A549 (cell line): ENCODE measurements around the gene UMODL1. TPM values are rescaled to one million over a fixed set of nuclear protein-coding genes. Genes with fewer than 3 reads are reported as not detected.

Source experiments
- ATAC-seq, 2 experiments: fragments of 200-7000 bp in 1 of 2; fragments of >200 bp in 1 of 2; cut with Nextera tagmentation in 1 of 2; cut with Tn5 transposase in 1 of 2; 3 replicates each; pipeline versions ENCODE4 v1.8.0 to v1.9.1; 2018 to 2020; ENCODE audit warnings: mild to moderate bottlenecking in 1 of 2, moderate library complexity in 1 of 2
- CTCF ChIA-PET: fragments of 300-600 bp; sonication (Branson Sonifier 250); formaldehyde crosslinking; extraction: SDS; loops from one replicate; lab custom pipeline; 2021; ENCODE audit warnings: antibody characterized with exemption, inconsistent platforms; lab: Yijun Ruan, JAX
- POLR2A ChIA-PET: fragments of 350-600 bp; formaldehyde crosslinking; extraction: SDS; loops from one replicate; lab custom pipeline; 2021; ENCODE audit warnings: antibody characterized with exemption, inconsistent platforms; lab: Yijun Ruan, JAX
- DNase-seq, 2 experiments: peaks; one replicate each; pipeline versions ENCODE4 v3.0.0 to v3.0.0-alpha.2; 2011 to 2016; ENCODE audit warnings: low read depth in 1 of 2, low spot score in 1 of 2
- FAIRE-seq: peaks from 2 replicates; lab custom pipeline; 2011; peaks lifted over from hg19 to GRCh38; lab: Jason Lieb, UNC
- H3K27ac ChIP-seq, 2 experiments: fragments of >200 bp; sonication (Bioruptor Twin); formaldehyde crosslinking; 3 replicates each; pipeline ENCODE4 v1.5.1; 2016 to 2017
- H3K4me1 ChIP-seq: fragments of >200 bp; sonication (Bioruptor Twin); formaldehyde crosslinking; 3 replicates; pipeline ENCODE4 v1.6.1; 2016
- H3K4me2 ChIP-seq: fragments of >200 bp; sonication (Bioruptor Twin); formaldehyde crosslinking; 3 replicates; pipeline ENCODE4 v1.6.1; 2016
- H3K4me3 ChIP-seq: fragments of >200 bp; sonication (Bioruptor Twin); formaldehyde crosslinking; 3 replicates; pipeline ENCODE4 v1.5.1; 2016
- H3K9me3 ChIP-seq: fragments of >200 bp; sonication (Bioruptor Twin); formaldehyde crosslinking; 3 replicates; pipeline ENCODE4 v1.6.1; 2016
- BHLHE40 ChIP-seq: IDR thresholded peaks from 2 replicates; pipeline ENCODE4 v1.6.1; 2012; ENCODE audit warnings: low read depth, low read length, inconsistent platforms
- CEBPB ChIP-seq, 2 experiments: fragments of >200 bp in 1 of 2; sonication (Bioruptor Twin) in 1 of 2; formaldehyde crosslinking in 1 of 2; IDR thresholded peaks; 2 replicates each; pipeline ENCODE4 v1.6.1; 2012 to 2016
- E2F6 ChIP-seq: IDR thresholded peaks from 2 replicates; pipeline ENCODE4 v1.6.1; 2012; ENCODE audit warnings: low read depth, borderline replicate concordance
- ESRRA ChIP-seq: fragments of 150-350 bp; IDR thresholded peaks from 2 replicates; pipeline ENCODE4 v1.6.1; 2014; ENCODE audit warnings: mild to moderate bottlenecking, low read length, borderline replicate concordance
- FOSL2 ChIP-seq, 2 experiments: fragments of 450-650 bp in 1 of 2; fragments of >200 bp in 1 of 2; sonication (Bioruptor Twin) in 1 of 2; formaldehyde crosslinking; IDR thresholded peaks; 2 replicates each; pipeline versions ENCODE4 v1.5.0 to v1.6.1; 2016 to 2020; ENCODE audit warnings: mild to moderate bottlenecking in 1 of 2, moderate library complexity in 1 of 2
- HEYL ChIP-seq: fragments of 250-450 bp; sonication (Bioruptor Pico); IDR thresholded peaks from 2 replicates; pipeline ENCODE4 v1.8.0; 2021; ENCODE audit warnings: mild to moderate bottlenecking, moderate library complexity
- HOXA7 ChIP-seq: fragments of 250-450 bp; sonication (Bioruptor Pico); IDR thresholded peaks from 2 replicates; pipeline ENCODE4 v1.5.0; 2020; ENCODE audit warnings: mild to moderate bottlenecking, moderate library complexity
- HOXB13 ChIP-seq: fragments of 250-450 bp; sonication (Bioruptor Pico); IDR thresholded peaks from 2 replicates; pipeline ENCODE4 v1.5.0; 2020; ENCODE audit warnings: low read depth, mild to moderate bottlenecking, moderate library complexity
- JUN ChIP-seq, 2 experiments: fragments of >200 bp; sonication (Bioruptor Twin); formaldehyde crosslinking; IDR thresholded peaks; 2 replicates in 1 of 2; 3 replicates in 1 of 2; pipeline ENCODE4 v1.6.1; 2016 to 2017
- JUNB ChIP-seq: fragments of >200 bp; sonication (Bioruptor Twin); formaldehyde crosslinking; IDR thresholded peaks from 2 replicates; pipeline ENCODE4 v1.6.1; 2016
- NFE2L2 ChIP-seq: fragments of 150-350 bp; conservative IDR thresholded peaks from 2 replicates; pipeline ENCODE4 v1.6.1; 2014; ENCODE audit warnings: low read length
- NPAS2 ChIP-seq: fragments of 250-450 bp; sonication (Bioruptor Pico); IDR thresholded peaks from 2 replicates; pipeline ENCODE4 v1.8.0; 2022; ENCODE audit warnings: mild to moderate bottlenecking, moderate library complexity, borderline replicate concordance
- NR3C1 ChIP-seq: fragments of >200 bp; sonication (Bioruptor Twin); formaldehyde crosslinking; IDR thresholded peaks from 3 replicates; pipeline ENCODE4 v1.6.1; 2017
- PHF8 ChIP-seq: fragments of 200-600 bp; sonication (generic); IDR thresholded peaks from 2 replicates; pipeline ENCODE4 v1.6.1; 2016; ENCODE audit warnings: low read depth, mild to moderate bottlenecking, antibody characterized with exemption, moderate library complexity, borderline replicate concordance
- RARB ChIP-seq: fragments of 250-450 bp; sonication (Bioruptor Pico); IDR thresholded peaks from 2 replicates; pipeline ENCODE4 v1.8.0; 2021; ENCODE audit warnings: mild to moderate bottlenecking, moderate library complexity
- RFX5 ChIP-seq: fragments of 450-650 bp; IDR thresholded peaks from 2 replicates; pipeline ENCODE4 v1.7.1; 2014; ENCODE audit warnings: antibody characterized with exemption, mild to moderate bottlenecking, moderate library complexity
- SMC3 ChIP-seq: fragments of >200 bp; sonication (Bioruptor Twin); formaldehyde crosslinking; IDR thresholded peaks from 3 replicates; pipeline ENCODE4 v1.6.1; 2018; ENCODE audit warnings: inconsistent platforms
- TFCP2L1 ChIP-seq: fragments of 250-450 bp; sonication (Bioruptor Pico); IDR thresholded peaks from 2 replicates; pipeline ENCODE4 v1.5.0; 2021; ENCODE audit warnings: mild to moderate bottlenecking
- ZC3H11A ChIP-seq: fragments of 450-650 bp; IDR thresholded peaks from 2 replicates; pipeline ENCODE4 v1.6.1; 2014; ENCODE audit warnings: antibody characterized with exemption, mild to moderate bottlenecking
- ZFP36 ChIP-seq: fragments of 450-650 bp; IDR thresholded peaks from 2 replicates; pipeline ENCODE4 v1.6.1; 2014; ENCODE audit warnings: borderline replicate concordance; ENCODE audit not compliant: partially characterized antibody
- ZNF302 ChIP-seq: fragments of 250-450 bp; sonication (Bioruptor Pico); IDR thresholded peaks from 2 replicates; pipeline ENCODE4 v1.9.0; 2021; ENCODE audit warnings: inconsistent platforms, mild to moderate bottlenecking, moderate library complexity
- WGBS: methylation state at CpG from one replicate; pipeline ENCODE4 v1.1.6; 2017; ENCODE audit errors: missing lambda C conversion rate; 5-methylcytosine and 5-hydroxymethylcytosine counted together
- polyA plus RNA-seq, 4 experiments: library from polyadenylated mRNA; depleted of rRNA in 3 of 4; stranded (reverse); fragments of >200 nt; fragmentation: RNase III in 1 of 4; extraction: RNeasy Plus Mini Kit Qiagen cat#74134 plus additional on column Dnase treatment in 1 of 4; gene quantifications; 2 replicates in 3 of 4; 3 replicates in 1 of 4; pipeline ENCODE4 v1.2.3, GENCODE V29; 2011 to 2017
- TF ChIP-seq, protein P1 (sequence below): fragments of >200 bp; sonication (Bioruptor Twin); formaldehyde crosslinking; IDR thresholded peaks from 2 replicates; pipeline ENCODE4 v1.6.1; 2016
- TF ChIP-seq, protein P2 (sequence below): fragments of 250-450 bp; sonication (Bioruptor Pico); IDR thresholded peaks from 2 replicates; pipeline ENCODE4 v1.5.0; 2020; ENCODE audit warnings: low read depth, mild to moderate bottlenecking, moderate library complexity

Gene UMODL1
- polyA plus RNA-seq, 2 of the 4 experiments (the other 2 are of a cell fraction), result not detected

GRCh38 chr21:42160111-42160721, 89.1 kb downstream of the UMODL1 start:
- TF ChIP-seq ZFP36 (no peak), ZC3H11A (no peak), BHLHE40 (no peak), TFCP2L1 (no peak), JUNB (no peak), NFE2L2 (no peak), FOSL2 (IDR thresholded peaks at IDR 0.05) (no peak), FOSL2 (CRISPR knock-in tag; IDR thresholded peaks at IDR 0.05) (no peak), PHF8 (no peak), JUN (IDR thresholded peaks at IDR 0.05) (no peak), RFX5 (no peak), ESRRA (no peak), NPAS2 (CRISPR knock-in tag) (no peak), NR3C1 (no peak), HOXB13 (CRISPR knock-in tag) (no peak), E2F6 (no peak)
- TF ChIP-seq, all 56 proteins: peak for 0
- ChIA-PET POLR2A (no interaction called here), CTCF (interaction anchor here (1.2 kb wide), 1 partner anchor 15 kb away, joined by 3 read pairs; no protein-coding TSS in a partner anchor)
- ATAC-seq, result no peak
- H3K27ac ChIP-seq, result no peak overlapping the region
- WGBS, result 97% methylated on average over 5 of the region's 25 CpGs
- DNase-seq, result no peak
- H3K4me3 ChIP-seq, result no peak overlapping the region
- no peaks in the 10 kb centered on the region for H3K9me3 ChIP-seq
- no peak overlapping the region for H3K4me2 ChIP-seq
- no peaks in the 10 kb centered on the region for H3K4me1 ChIP-seq
- FAIRE-seq, result no peak

GRCh38 chr21:42160765-42161164, 89.6 kb downstream of the UMODL1 start:
- WGBS, result 97% methylated on average over 8 of the region's 9 CpGs
- H3K4me3 ChIP-seq, result no peak overlapping the region
- FAIRE-seq, result no peak
- no peak overlapping the region for H3K27ac ChIP-seq
- no peaks in the 10 kb centered on the region for H3K4me1 ChIP-seq
- TF ChIP-seq, protein P1, sequence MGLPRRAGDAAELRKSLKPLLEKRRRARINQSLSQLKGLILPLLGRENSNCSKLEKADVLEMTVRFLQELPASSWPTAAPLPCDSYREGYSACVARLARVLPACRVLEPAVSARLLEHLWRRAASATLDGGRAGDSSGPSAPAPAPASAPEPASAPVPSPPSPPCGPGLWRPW, result no peak
- TF ChIP-seq HOXA7 (CRISPR knock-in tag) (no peak), ZNF302 (no peak)
- H3K9me3 ChIP-seq, result no peaks in the 10 kb centered on the region
- POLR2A ChIA-PET, result no interaction called here
- no peak overlapping the region for H3K4me2 ChIP-seq
- ATAC-seq, result no peak
- DNase-seq, result no peak
- CTCF ChIA-PET, result no interaction called here

DNA sequence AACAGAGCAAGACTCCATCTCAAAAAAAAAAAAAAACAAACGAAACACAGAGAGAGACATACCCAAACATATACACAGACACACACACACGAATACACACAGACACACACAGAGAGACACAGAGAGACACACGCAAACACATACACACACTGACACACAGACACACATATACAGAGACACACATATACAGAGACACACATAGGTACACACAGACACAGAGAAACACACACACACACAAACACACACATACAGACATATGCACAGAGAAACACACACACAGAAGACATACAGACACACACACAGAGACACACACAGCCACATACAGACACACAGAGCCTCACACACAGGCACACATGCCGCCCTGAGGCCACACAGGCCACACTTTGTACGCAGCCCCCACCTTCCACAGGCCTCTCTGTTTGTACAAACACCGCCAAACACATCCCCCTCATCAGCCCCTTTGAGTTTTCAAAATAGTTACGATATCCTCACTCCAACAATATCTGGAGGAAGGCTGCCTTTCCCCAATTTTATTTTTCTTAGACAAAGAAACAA, 90.4 kb downstream of the UMODL1 start:
- no peak for DNase-seq
- TF ChIP-seq CEBPB (IDR thresholded peaks at IDR 0.05) (no peak), TFCP2L1 (no peak), HEYL (CRISPR knock-in tag) (no peak), RARB (CRISPR knock-in tag) (no peak), NPAS2 (CRISPR knock-in tag) (no peak), SMC3 (no peak)
- TF ChIP-seq, protein P2, sequence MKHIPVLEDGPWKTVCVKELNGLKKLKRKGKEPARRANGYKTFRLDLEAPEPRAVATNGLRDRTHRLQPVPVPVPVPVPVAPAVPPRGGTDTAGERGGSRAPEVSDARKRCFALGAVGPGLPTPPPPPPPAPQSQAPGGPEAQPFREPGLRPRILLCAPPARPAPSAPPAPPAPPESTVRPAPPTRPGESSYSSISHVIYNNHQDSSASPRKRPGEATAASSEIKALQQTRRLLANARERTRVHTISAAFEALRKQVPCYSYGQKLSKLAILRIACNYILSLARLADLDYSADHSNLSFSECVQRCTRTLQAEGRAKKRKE, result no peak
- TF ChIP-seq, protein P1, result no peak
- TF ChIP-seq, all 56 proteins: peak for 0
- H3K4me1 ChIP-seq, result no peaks in the 10 kb centered on the region
- no peak for FAIRE-seq
- ChIA-PET POLR2A (no interaction called here), CTCF (no interaction called here)
- H3K4me3 ChIP-seq, result no peak overlapping the region
- 74% methylated on average over 7 of the region's 7 CpGs for WGBS
- H3K9me3 ChIP-seq, result no peaks in the 10 kb centered on the region
- no peak overlapping the region for H3K27ac ChIP-seq
- H3K4me2 ChIP-seq, result no peak overlapping the region
- ATAC-seq, result no peak
